GM19099 (cell line): ENCODE results near the gene MYRFL.

Source experiments
- POLR2A ChIP-seq: IDR thresholded peaks from 3 replicates; pipeline ENCODE4 v1.6.1; 2011; ENCODE audit warnings: low read depth; ENCODE audit not compliant: insufficient read length; ENCODE audit errors: extremely low read depth

The MYRFL gene

DNA sequence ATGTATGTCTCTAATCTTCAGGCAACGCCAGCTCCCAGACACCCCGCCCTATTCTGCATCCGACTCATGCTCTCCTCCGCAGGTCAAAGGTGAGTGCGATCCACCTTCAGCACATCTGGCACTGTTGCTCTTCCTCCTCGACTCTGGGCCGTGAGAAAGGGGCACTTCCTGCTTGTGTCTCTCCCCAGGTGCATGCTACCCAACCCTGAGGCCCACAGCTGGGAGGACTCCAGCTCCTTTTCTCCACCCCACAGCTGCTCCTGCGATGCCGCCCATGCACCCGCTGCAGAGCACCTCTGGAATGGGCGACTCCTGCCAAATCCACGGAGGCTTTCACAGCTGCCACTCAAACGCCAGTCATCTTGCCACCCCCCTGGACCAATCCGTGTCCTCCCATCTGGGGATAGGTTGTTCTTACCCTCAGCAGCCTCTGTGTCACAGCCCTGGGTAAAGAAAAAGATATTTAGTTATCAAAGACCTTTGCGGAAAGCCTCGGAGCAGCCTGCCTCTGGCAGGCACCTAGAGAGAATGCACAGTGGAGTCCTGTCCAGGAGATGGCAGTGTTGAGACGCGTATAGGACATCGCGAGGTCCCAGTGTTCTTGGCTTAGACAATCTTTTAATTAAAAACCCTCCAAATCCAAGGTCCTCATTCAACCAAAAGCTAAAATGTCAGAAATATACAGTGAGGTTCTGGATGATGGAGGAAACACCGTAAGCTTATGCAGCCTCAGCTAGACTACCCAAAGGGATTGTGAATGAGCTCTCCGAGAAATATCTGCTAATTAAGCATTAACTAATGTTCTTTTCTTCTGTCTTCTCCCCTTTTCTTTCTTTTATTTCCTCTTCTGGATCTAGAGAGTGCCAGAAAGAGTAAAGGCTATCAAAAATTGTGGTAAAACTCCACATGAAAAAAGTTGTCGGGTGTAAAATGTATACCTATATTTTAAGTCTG lies 54.3 kb downstream of the MYRFL start:
- no peak for TF ChIP-seq POLR2A

DNA sequence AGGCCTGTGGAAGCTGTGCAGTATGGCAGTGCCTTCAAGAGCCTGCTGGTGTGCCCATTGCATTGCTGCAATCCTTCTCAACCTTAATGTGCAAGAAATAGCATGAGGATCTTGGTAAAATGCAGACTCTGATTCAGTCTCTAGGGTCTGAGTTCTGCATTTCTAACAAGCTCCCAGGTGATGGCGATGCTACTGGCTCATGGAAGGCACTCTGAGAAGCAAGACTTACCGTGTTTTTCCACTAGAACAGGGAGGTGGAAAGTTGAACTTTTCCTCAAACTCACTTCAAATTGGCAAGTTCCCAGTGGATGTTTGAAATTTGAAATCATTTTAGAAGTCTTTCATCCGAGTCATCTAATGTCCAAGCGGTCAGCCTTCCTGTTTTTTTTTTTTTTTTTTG lies 55.5 kb downstream of the MYRFL start:
- TF ChIP-seq POLR2A: no peak

- no peak for TF ChIP-seq POLR2A
Observed at GRCh38 chr12:69881771-69882170, 56.7 kb downstream of the MYRFL start.

DNA sequence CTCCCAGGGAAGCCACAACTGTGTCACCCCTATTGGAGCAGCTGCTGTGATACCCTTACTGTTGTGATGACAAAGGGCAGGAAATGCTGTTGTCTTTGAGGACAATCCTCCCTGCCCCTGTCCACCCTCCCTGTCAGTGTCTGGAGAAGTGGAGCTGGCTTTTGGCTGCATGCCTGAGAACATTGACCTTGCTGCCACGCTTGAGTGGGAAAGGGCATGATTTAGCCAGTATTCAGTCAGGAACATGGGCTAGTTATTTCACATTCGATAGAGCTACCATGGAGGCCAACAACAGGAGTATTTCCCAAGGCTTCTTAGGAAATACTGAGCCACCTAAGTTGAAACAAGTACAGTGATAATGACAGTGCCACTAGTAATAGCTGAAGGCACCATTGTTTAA lies 59.4 kb downstream of the MYRFL start:
- no peak for TF ChIP-seq POLR2A

DNA sequence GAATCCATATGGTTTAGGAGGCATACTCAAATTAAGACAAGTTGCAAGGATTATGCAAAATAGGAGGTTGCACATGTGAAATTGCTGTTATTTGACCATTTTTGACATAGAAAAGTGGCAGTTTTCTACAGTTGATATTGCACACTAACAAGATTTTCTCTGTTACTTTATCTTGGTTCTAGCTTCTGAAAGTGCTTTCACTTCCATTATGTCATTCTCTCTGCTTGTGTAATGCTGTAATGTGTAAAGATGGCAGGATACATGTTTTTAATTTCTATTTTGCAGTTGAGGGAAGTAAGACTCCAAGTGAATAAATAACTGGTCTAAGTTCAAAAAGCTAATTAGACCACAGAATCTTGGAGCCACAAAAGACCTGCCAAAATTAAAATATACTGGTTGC lies 60.6 kb downstream of the MYRFL start:
- TF ChIP-seq POLR2A: no peak

DNA sequence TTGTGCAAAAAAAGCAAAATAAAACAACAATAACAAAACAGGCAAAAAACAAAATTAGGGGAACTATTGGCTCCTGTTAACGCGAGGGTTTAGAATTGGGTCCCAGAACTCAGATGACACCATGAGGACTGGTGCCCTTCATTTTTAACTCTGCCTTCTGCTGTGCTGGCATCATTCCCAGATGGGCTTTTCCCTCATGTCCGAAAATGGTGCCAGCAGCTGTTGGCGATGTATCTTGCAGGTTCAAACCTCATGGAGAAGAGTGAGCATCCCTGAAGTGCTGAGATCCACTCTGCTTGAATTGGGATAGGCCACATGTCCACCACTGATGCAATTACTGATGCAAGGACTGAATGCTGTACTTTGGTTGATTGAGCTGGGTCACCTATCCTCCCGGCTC lies 61.1 kb downstream of the MYRFL start:
- no peak for TF ChIP-seq POLR2A

- TF ChIP-seq POLR2A: no peak
Observed at GRCh38 chr12:69886715-69887114, 61.7 kb downstream of the MYRFL start.

GRCh38 chr12:69888901-69889300 lies 63.9 kb downstream of the MYRFL start:
- no peak for TF ChIP-seq POLR2A

DNA sequence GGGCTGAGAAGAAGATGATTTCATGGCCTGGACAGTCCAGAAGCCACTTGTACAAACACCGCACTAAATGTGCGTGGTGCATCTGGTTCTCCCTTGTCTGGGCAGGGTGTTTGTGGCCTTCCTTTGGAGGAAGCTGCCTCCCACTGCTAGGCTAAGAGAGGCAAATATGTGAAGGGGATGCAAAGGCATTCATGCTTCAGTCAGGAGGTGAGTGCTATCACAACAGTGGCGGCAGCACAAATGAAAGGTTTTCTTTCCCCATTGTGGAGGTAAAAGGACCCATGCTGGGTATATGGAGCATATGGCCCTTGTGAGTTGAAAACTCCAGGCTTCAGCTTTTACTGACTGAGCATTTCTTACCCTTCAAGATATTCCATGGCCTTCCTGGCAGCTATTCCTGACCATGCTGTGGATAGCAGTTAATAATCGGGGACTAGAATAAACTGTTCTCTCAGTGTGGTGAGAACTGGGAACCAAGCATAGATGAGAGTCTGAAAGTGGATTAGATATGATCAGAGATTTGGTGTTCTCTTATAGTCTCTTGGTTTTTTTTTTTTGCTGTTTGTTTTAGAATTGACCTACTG lies 69.9 kb downstream of the MYRFL start:
- no peak for TF ChIP-seq POLR2A

GRCh38 chr12:69896653-69897381 lies 71.8 kb downstream of the MYRFL start:
- TF ChIP-seq POLR2A: no peak

GRCh38 chr12:69897744-69898143 lies 72.7 kb downstream of the MYRFL start:
- TF ChIP-seq POLR2A: no peak

- no peak for TF ChIP-seq POLR2A
Observed at GRCh38 chr12:69898236-69898635, 73.2 kb downstream of the MYRFL start.

GRCh38 chr12:69900720-69901131 lies 75.7 kb downstream of the MYRFL start:
- TF ChIP-seq POLR2A: no peak

- no peak for TF ChIP-seq POLR2A
Observed at GRCh38 chr12:69901221-69901905, 76.3 kb downstream of the MYRFL start.

DNA sequence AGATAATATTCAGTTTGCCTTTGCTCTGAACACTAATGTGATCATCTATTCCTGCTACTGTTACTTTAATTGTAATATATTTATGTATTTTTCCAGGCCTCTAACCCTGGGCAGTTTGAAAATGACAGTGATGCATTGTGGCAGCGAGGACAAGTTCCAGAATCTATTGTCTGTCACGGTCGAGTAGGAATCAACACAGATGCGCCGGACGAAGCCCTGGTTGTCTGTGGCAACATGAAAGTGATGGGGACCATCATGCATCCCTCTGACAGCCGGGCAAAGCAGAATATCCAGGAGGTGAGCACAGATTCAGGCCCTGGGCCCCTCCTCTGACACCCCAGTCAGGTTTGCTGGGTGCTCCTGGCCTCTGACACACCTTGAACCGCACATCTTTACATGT lies 78.5 kb downstream of the MYRFL start:
- TF ChIP-seq POLR2A: no peak
